Right lobe of liver (tissue), 6 donors: Measurements from ENCODE around the gene CEP85L. TPM values are rescaled to one million over a fixed set of nuclear protein-coding genes. Genes with fewer than 3 reads are reported as not detected.
A peak's percentile ranks its signal among the peaks of the same experiment; 100 is the strongest.

ENCODE experiments used
- ATAC-seq, 4 donors: fragments of 200-7000 bp; cut with Tn5 transposase; one replicate each; pipeline ENCODE4 v1.9.1; 2020; ENCODE audit warnings: mild to moderate bottlenecking in 4 of 4, moderate library complexity in 4 of 4
- DNase-seq, 3 donors: peaks; one replicate each; pipeline ENCODE4 v3.0.0-alpha.2; 2020
- H3K27ac ChIP-seq, 3 donors: fragments of 200-600 bp; one replicate each; pipeline ENCODE4 v1.8.0; 2022
- H3K27me3 ChIP-seq, 2 donors: fragments of 200-600 bp; one replicate each; pipeline ENCODE4 v1.8.0; 2022
- H3K36me3 ChIP-seq, 4 donors: fragments of 200-600 bp; sonication (generic) in 1 of 4; one replicate each; pipeline versions ENCODE4 v1.5.1 to v1.8.0; 2017 to 2022; ENCODE audit warnings: control low read depth in 1 of 4
- H3K4me1 ChIP-seq, 4 donors: fragments of 200-600 bp; sonication (generic) in 1 of 4; one replicate each; pipeline versions ENCODE4 v1.5.1 to v1.8.0; 2017 to 2022; ENCODE audit warnings: control low read depth in 1 of 4
- H3K4me3 ChIP-seq, 3 donors: fragments of 200-600 bp; one replicate each; pipeline ENCODE4 v1.8.0; 2022
- H3K9me3 ChIP-seq, 4 donors: fragments of 200-600 bp; sonication (generic) in 1 of 4; one replicate each; pipeline versions ENCODE4 v1.5.1 to v1.8.0; 2017 to 2022; ENCODE audit warnings: control low read depth in 1 of 4
- POLR2A ChIP-seq: fragments of 450-650 bp; IDR thresholded peaks from one replicate; pipeline ENCODE4 v1.6.1; 2017; ENCODE audit warnings: antibody characterized with exemption, mild to moderate bottlenecking
- WGBS: methylation state at CpG from one replicate; pipeline ENCODE4 v1.1.6; 2018; ENCODE audit warnings: low coverage, low lambda C conversion rate; ENCODE audit not compliant: insufficient coverage; ENCODE audit errors: missing lambda C conversion rate; 5-methylcytosine and 5-hydroxymethylcytosine counted together
- intact Hi-C, 2 donors: fragments of 100-400 bp; cut with DNase I; formaldehyde crosslinking; loops; one replicate each; pipeline versions ENCODE4 v1.11.2 to v1.14.1; 2022
- long read RNA-seq: library from polyadenylated mRNA; unstranded; transcript quantifications from one replicate; pipeline ENCODE4 v2.0.0, GENCODE V29; 2019
- total RNA-seq, 6 experiments: library from RNA; depleted of rRNA in 2 of 6; stranded (reverse); fragments of >200 nt in 2 of 6; fragmentation: NEBNext Ultra II Directional in 3 of 6; extraction: Animal tissue kit (Norgen Biotek cat#: 25700) in 3 of 6; gene quantifications; one replicate each; pipeline versions ENCODE4 v1.1.0 to v1.2.4, GENCODE V29; 2016 to 2023
- TF ChIP-seq, protein P1 (sequence below), 4 donors: fragments of 200-600 bp in 3 of 4; fragments of 450-650 bp in 1 of 4; IDR thresholded peaks; one replicate each; pipeline versions ENCODE4 v1.5.1 to v1.8.0; 2016 to 2022; ENCODE audit warnings: antibody characterized with exemption in 4 of 4, mild to moderate bottlenecking in 2 of 4
- donor health status: DM: no; HTN: yes; CAD: no.
- donor health status: DM: no; HTN: no; CAD: no.
- donor health status: DM: no; HTN: no; CAD: no.
- donor health status: DM: no; HTN: yes; CAD: no.
- donor health status: DM: no; HTN: yes; CAD: no.

The CEP85L gene
- total RNA-seq = 1 to 10 TPM; 2.9 to 8.7 (median 4.1) TPM
- long read RNA-seq = 0 reads

GRCh38 chr6:118651282-118652050, at the start of gene CEP85L:
CEP85L (minus strand) TSS chr6:118651591; CDS start chr6:118651269, 322 bp downstream.
- 1% methylated on average over 27 of the region's 77 CpGs for WGBS
- DNase-seq = peak; percentile 94 to 95 (median 94)
- ATAC-seq = peak; percentile 97 to 99 (median 98)
- no peaks in the 10 kb centered on the region for H3K36me3 ChIP-seq
- TF ChIP-seq, protein P1, sequence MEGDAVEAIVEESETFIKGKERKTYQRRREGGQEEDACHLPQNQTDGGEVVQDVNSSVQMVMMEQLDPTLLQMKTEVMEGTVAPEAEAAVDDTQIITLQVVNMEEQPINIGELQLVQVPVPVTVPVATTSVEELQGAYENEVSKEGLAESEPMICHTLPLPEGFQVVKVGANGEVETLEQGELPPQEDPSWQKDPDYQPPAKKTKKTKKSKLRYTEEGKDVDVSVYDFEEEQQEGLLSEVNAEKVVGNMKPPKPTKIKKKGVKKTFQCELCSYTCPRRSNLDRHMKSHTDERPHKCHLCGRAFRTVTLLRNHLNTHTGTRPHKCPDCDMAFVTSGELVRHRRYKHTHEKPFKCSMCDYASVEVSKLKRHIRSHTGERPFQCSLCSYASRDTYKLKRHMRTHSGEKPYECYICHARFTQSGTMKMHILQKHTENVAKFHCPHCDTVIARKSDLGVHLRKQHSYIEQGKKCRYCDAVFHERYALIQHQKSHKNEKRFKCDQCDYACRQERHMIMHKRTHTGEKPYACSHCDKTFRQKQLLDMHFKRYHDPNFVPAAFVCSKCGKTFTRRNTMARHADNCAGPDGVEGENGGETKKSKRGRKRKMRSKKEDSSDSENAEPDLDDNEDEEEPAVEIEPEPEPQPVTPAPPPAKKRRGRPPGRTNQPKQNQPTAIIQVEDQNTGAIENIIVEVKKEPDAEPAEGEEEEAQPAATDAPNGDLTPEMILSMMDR (IDR thresholded peaks at IDR 0.05) = no peak
- TF ChIP-seq POLR2A = peak; percentile 88
- no peaks in the 10 kb centered on the region for H3K27me3 ChIP-seq
- H3K9me3 ChIP-seq = no peaks in the 10 kb centered on the region
- intact Hi-C loops = no loop called here
- H3K4me3 ChIP-seq = peak within 1 kb of the TSS; percentile 76 to 86 (median 77)
- peaks cover 0 to 11% (median 0%) of the 10 kb centered on the region in 4 donors for H3K4me1 ChIP-seq
- H3K27ac ChIP-seq = peak within 1 kb of the TSS; percentile 86 to 91 (median 90)

GRCh38 chr6:118700531-118700930, 49.1 kb upstream of the CEP85L start:
- no peak overlapping the region for H3K27ac ChIP-seq
- no peak for DNase-seq
- no peaks in the 10 kb centered on the region for H3K27me3 ChIP-seq
- WGBS = 72% methylated on average over 2 of the region's 2 CpGs
- TF ChIP-seq POLR2A = no peak
- TF ChIP-seq, protein P1 (IDR thresholded peaks at IDR 0.05) = no peak
- no peaks in the 10 kb centered on the region for H3K36me3 ChIP-seq
- no peaks in the 10 kb centered on the region for H3K4me1 ChIP-seq
- no peak overlapping the region for H3K4me3 ChIP-seq
- intact Hi-C loops = no loop called here
- H3K9me3 ChIP-seq = no peaks in the 10 kb centered on the region
- ATAC-seq = no peak

DNA sequence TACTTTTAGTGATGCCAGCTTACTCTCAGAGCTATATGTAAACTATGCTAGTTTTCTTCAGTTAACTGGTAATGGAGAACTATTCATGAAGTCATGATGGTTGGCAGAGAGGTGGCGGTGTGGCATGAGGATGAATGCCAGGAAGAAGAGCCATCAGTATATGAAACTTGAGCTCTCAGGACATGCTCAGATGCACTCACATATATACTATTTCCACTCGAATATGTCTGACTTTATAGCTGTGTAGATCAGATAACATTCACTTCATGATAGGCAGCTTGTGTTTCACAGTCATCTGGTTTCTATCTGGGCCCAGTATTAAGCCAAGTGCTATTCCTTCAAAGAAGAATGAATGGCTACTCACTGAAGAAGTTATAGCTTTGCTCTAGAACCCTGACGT, 46.2 kb upstream of the CEP85L start:
- intact Hi-C loops = no loop called here
- no peak for DNase-seq
- H3K36me3 ChIP-seq = no peaks in the 10 kb centered on the region
- TF ChIP-seq, protein P1 (IDR thresholded peaks at IDR 0.05) = no peak
- no peak for TF ChIP-seq POLR2A
- no peak overlapping the region for H3K4me3 ChIP-seq
- no peaks in the 10 kb centered on the region for H3K27me3 ChIP-seq
- ATAC-seq = no peak
- no peaks in the 10 kb centered on the region for H3K9me3 ChIP-seq
- 64% methylated on average over 2 of the region's 3 CpGs for WGBS
- H3K27ac ChIP-seq = no peak overlapping the region
- no peaks in the 10 kb centered on the region for H3K4me1 ChIP-seq

DNA sequence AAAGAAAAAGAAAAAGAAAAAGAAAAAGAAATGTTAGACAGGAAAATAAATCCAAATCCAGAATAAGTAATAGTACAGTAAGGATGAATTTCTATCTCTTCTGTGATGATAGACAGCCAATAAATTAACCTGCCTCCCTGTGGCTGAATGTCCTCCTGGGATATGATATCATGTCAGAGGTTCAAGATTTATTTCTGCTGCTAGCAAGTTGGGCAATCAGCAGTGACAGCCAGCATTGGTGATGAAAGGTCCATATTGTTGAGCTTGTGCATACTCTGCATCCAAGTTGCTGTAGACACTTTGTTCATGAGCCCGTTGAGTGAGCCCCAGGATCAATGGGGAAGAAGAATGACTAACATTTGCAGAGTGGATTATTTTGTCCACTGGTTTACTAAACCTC, 44.9 kb upstream of the CEP85L start:
- Histone ChIP-seq H3K9me3 (no peaks in the 10 kb centered on the region), H3K4me1 (no peaks in the 10 kb centered on the region), H3K27ac (no peak overlapping the region), H3K27me3 (no peaks in the 10 kb centered on the region), H3K36me3 (no peaks in the 10 kb centered on the region), H3K4me3 (no peak overlapping the region)
- 56% methylated on average over 1 of the region's 1 CpG for WGBS
- DNase-seq (no peak), ATAC-seq (no peak)
- TF ChIP-seq POLR2A = no peak
- TF ChIP-seq, protein P1 (IDR thresholded peaks at IDR 0.05) = no peak
- intact Hi-C loops = no loop called here
